ENCODE results near the gene METTL24. TPM values are rescaled to one million over a fixed set of nuclear protein-coding genes. Genes with fewer than 3 reads are reported as not detected.

The METTL24 gene
- polyA plus RNA-seq, 4 donors, result 13.6 to 17.8 (median 15.7) TPM

- no peak for DNase-seq (ENCODE audit: low read depth in 4 of 4, low spot score in 2 of 4)
These were observed 146.4 kb downstream of the METTL24 start for GRCh38 chr6:110211753-110212152.

- DNase-seq (ENCODE audit: low read depth in 4 of 4, low spot score in 2 of 4), result no peak
These were observed 150.5 kb downstream of the METTL24 start for GRCh38 chr6:110207652-110208051.

GRCh38 chr6:110201151-110201884, 156.8 kb downstream of the METTL24 start:
- DNase-seq (ENCODE audit: low read depth in 4 of 4, low spot score in 2 of 4), result no peak

- DNase-seq (ENCODE audit: low read depth in 4 of 4, low spot score in 2 of 4), result no peak
These were observed 159.6 kb downstream of the METTL24 start for GRCh38 chr6:110198561-110198960.

GRCh38 chr6:110196874-110197273, 161.3 kb downstream of the METTL24 start:
- no peak for DNase-seq (ENCODE audit: low read depth in 4 of 4, low spot score in 2 of 4)

- no peak for DNase-seq (ENCODE audit: low read depth in 4 of 4, low spot score in 2 of 4)
These were observed 162.5 kb downstream of the METTL24 start for GRCh38 chr6:110195639-110196038.

Other genes with a start within 250 kb of the METTL24 start
- gene WASF1, start 178.7 kb downstream of the METTL24 start, polyA plus RNA-seq (ENCODE audit: insufficient read length in 4 of 4), result 10 to 100 TPM; 44.9 to 53.3 (median 50.4) TPM
- 10 to 100 TPM; 26.8 to 35.7 (median 34.5) TPM for gene CDC40, start 177.9 kb downstream of the METTL24 start, polyA plus RNA-seq (ENCODE audit: insufficient read length in 4 of 4)
- gene DDO, start 57.2 kb upstream of the METTL24 start, polyA plus RNA-seq (ENCODE audit: insufficient read length in 4 of 4), result 1 to 10 TPM in 1 of 4 donors, under 1 TPM in 3; 0.32 to 1.1 (median 0.82) TPM
- 1 to 10 TPM in 1 of 4 donors, under 1 TPM in 3; 0.27 to 1.3 (median 0.28) TPM for gene SLC22A16, start 118.3 kb upstream of the METTL24 start, polyA plus RNA-seq (ENCODE audit: insufficient read length in 4 of 4)